Measurements from ENCODE around the gene C1RL.

DNA sequence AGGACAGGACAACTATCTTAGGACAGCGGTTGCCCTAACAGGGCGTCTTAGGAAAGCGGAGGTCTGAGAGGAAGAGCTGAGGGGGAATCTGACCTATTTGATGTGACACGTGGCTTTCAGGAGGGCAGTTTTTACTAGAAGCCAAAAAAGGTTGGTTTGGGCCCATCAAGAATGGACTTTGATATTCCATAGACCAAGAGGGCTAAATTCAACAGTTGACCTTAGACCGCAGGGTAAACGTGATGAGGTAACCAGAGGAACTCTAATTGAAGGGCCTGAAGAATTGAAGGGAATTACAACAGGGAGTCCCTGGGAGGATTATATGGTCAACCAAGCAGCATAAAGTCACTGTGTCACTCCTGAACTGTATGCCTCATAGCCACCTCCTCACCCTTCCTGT lies 37.0 kb downstream of the C1RL start:
- no peak for TF ChIP-seq POLR2AphosphoS5 (IDR thresholded peaks at IDR 0.05)
- TF ChIP-seq, protein P1, sequence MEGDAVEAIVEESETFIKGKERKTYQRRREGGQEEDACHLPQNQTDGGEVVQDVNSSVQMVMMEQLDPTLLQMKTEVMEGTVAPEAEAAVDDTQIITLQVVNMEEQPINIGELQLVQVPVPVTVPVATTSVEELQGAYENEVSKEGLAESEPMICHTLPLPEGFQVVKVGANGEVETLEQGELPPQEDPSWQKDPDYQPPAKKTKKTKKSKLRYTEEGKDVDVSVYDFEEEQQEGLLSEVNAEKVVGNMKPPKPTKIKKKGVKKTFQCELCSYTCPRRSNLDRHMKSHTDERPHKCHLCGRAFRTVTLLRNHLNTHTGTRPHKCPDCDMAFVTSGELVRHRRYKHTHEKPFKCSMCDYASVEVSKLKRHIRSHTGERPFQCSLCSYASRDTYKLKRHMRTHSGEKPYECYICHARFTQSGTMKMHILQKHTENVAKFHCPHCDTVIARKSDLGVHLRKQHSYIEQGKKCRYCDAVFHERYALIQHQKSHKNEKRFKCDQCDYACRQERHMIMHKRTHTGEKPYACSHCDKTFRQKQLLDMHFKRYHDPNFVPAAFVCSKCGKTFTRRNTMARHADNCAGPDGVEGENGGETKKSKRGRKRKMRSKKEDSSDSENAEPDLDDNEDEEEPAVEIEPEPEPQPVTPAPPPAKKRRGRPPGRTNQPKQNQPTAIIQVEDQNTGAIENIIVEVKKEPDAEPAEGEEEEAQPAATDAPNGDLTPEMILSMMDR (IDR thresholded peaks at IDR 0.05 in 8 of 11, conservative IDR thresholded peaks at IDR 0.05 in 3 of 11) = no peak

Measured in spleen (tissue), 7 donors.